Measurements from ENCODE around the gene YOD1. TPM values are rescaled to one million over a fixed set of nuclear protein-coding genes. Genes with fewer than 3 reads are reported as not detected.
A peak's percentile ranks its signal among the peaks of the same experiment; 100 is the strongest.

Gene YOD1
- total RNA-seq, 5 donors from 2014 or later (not counting 1 experiment from before 2014, with no cell fraction given) = 7.8 to 13.5 (median 8.7) TPM

- ChIA-PET CTCF (interaction anchor here (0.6 to 1.7 kb wide), 7 partner anchors 8 to 418 kb away, joined by 3 to 7 read pairs (median 5); partner anchors contain the start of gene PFKFB2 (in 1 of the 2)), POLR2A (interaction anchor here in 1 of 2 donors (0.6 kb wide), 1 partner anchor 28 kb away, joined by 3 read pairs; no protein-coding TSS in a partner anchor)
- no peak overlapping the region for H3K4me3 Mint-ChIP-seq
- Histone ChIP-seq H3K4me1 (ENCODE audit: control insufficient read depth in 1 of 2, extremely low read depth in 1 of 2, insufficient read depth in 2 of 2, low read length in 2 of 2) (peaks cover 0 to 3% of the 10 kb centered on the region in 2 experiments), H3K27ac (ENCODE audit: low read length) (no peak overlapping the region), H3K27me3 (replicated peaks in 1 of 2; ENCODE audit: control insufficient read depth in 2 of 2, extremely low read depth in 1 of 2, insufficient read depth in 2 of 2, low read length in 1 of 2) (peaks cover 0 to 3% of the 10 kb centered on the region in 2 experiments), H3K9me3 (no peaks in the 10 kb centered on the region), H3K4me3 (ENCODE audit: control insufficient read depth in 1 of 2, extremely low read depth in 1 of 2, low read length in 1 of 2) (no peak overlapping the region), H3K36me3 (ENCODE audit: control insufficient read depth in 2 of 2, extremely low read depth in 1 of 2, insufficient read depth in 1 of 2, low read length in 1 of 2) (no peaks in the 10 kb centered on the region)
- DNase-seq (no peak), ATAC-seq (replicated peaks in 1 of 4) (no peak)
- no peaks in the 10 kb centered on the region for H3K9me3 Mint-ChIP-seq
- whole genome bisulfite sequencing (ENCODE audit: insufficient coverage) = no CpG with 5 or more reads among the region's 2 CpGs
- H3K4me1 Mint-ChIP-seq = peaks cover 8 to 13% (median 12%) of the 10 kb centered on the region in 3 donors
- H3K36me3 Mint-ChIP-seq = no peaks in the 10 kb centered on the region
- H3K27me3 Mint-ChIP-seq = peaks cover 3 to 29% of the 10 kb centered on the region in 2 donors
- no peak overlapping the region for H3K27ac Mint-ChIP-seq
These were observed 30.1 kb upstream of the YOD1 start for GRCh38 chr1:207081088-207081487.

- Histone ChIP-seq H3K4me1 (ENCODE audit: control insufficient read depth in 1 of 2, extremely low read depth in 1 of 2, insufficient read depth in 2 of 2, low read length in 2 of 2) (peaks cover 0 to under 1% of the 10 kb centered on the region in 2 experiments), H3K27ac (ENCODE audit: low read length) (no peak overlapping the region), H3K27me3 (replicated peaks in 1 of 2; ENCODE audit: control insufficient read depth in 2 of 2, extremely low read depth in 1 of 2, insufficient read depth in 2 of 2, low read length in 1 of 2) (no peaks in the 10 kb centered on the region), H3K36me3 (ENCODE audit: control insufficient read depth in 2 of 2, extremely low read depth in 1 of 2, insufficient read depth in 1 of 2, low read length in 1 of 2) (no peaks in the 10 kb centered on the region), H3K9me3 (no peaks in the 10 kb centered on the region), H3K4me3 (ENCODE audit: control insufficient read depth in 1 of 2, extremely low read depth in 1 of 2, low read length in 1 of 2) (no peak overlapping the region)
- POLR2A ChIA-PET = no interaction called here
- H3K27ac Mint-ChIP-seq = no peak overlapping the region
- no peaks in the 10 kb centered on the region for H3K9me3 Mint-ChIP-seq
- H3K4me3 Mint-ChIP-seq = no peak overlapping the region
- H3K36me3 Mint-ChIP-seq = no peaks in the 10 kb centered on the region
- H3K27me3 Mint-ChIP-seq = peaks cover 3 to 27% of the 10 kb centered on the region in 2 donors
- CTCF ChIA-PET = interaction anchor here (0.6 to 1.7 kb wide), 8 partner anchors 10 to 551 kb away, joined by 3 to 7 read pairs (median 4); partner anchors contain the start of gene PFKFB2 (in 1 of the 2)
- H3K4me1 Mint-ChIP-seq = peaks cover 3 to 5% (median 5%) of the 10 kb centered on the region in 3 donors
- ATAC-seq (replicated peaks in 1 of 4) (no peak), DNase-seq (no peak)
- 80% methylated on average over 3 of the region's 6 CpGs for whole genome bisulfite sequencing (ENCODE audit: insufficient coverage)
These were observed 28.8 kb upstream of the YOD1 start for GRCh38 chr1:207079706-207080241.

- no peak overlapping the region for H3K4me3 ChIP-seq (ENCODE audit: control insufficient read depth in 1 of 2, extremely low read depth in 1 of 2, low read length in 1 of 2)
- 79% methylated on average over 4 of the region's 11 CpGs for WGBS (ENCODE audit: insufficient coverage)
- H3K4me1 ChIP-seq (ENCODE audit: control insufficient read depth in 1 of 2, extremely low read depth in 1 of 2, insufficient read depth in 2 of 2, low read length in 2 of 2) = no peaks in the 10 kb centered on the region
- POLR2A ChIA-PET = interaction anchor here in 1 of 2 donors (0.6 kb wide), 1 partner anchor 33 kb away, joined by 4 read pairs; no protein-coding TSS in a partner anchor
- H3K27me3 ChIP-seq (replicated peaks in 1 of 2; ENCODE audit: control insufficient read depth in 2 of 2, extremely low read depth in 1 of 2, insufficient read depth in 2 of 2, low read length in 1 of 2) = no peaks in the 10 kb centered on the region
- H3K9me3 ChIP-seq = no peaks in the 10 kb centered on the region
- Mint-ChIP-seq H3K27me3 (peaks cover 0 to 18% of the 10 kb centered on the region in 2 donors), H3K9me3 (no peaks in the 10 kb centered on the region), H3K27ac (no peak overlapping the region), H3K4me1 (peaks cover 0 to 1% (median 0%) of the 10 kb centered on the region in 3 donors), H3K4me3 (no peak overlapping the region), H3K36me3 (no peaks in the 10 kb centered on the region)
- no peaks in the 10 kb centered on the region for H3K36me3 ChIP-seq (ENCODE audit: control insufficient read depth in 2 of 2, extremely low read depth in 1 of 2, insufficient read depth in 1 of 2, low read length in 1 of 2)
- ATAC-seq (replicated peaks in 1 of 4) = no peak
- DNase-seq = no peak
- CTCF ChIA-PET = interaction anchor here (0.6 to 1.7 kb wide), 5 partner anchors 18 to 29 kb away, joined by 3 to 13 read pairs (median 3); partner anchors contain the start of gene PFKFB2 (in 2 of the 2)
- H3K27ac ChIP-seq (ENCODE audit: low read length) = no peak overlapping the region
These were observed 27.6 kb upstream of the YOD1 start for GRCh38 chr1:207078578-207079132.

GRCh38 chr1:207077470-207078377 is 26.7 kb upstream of the YOD1 start:
- H3K27me3 ChIP-seq (replicated peaks in 1 of 2; ENCODE audit: control insufficient read depth in 2 of 2, extremely low read depth in 1 of 2, insufficient read depth in 2 of 2, low read length in 1 of 2) = no peaks in the 10 kb centered on the region
- no peaks in the 10 kb centered on the region for H3K36me3 ChIP-seq (ENCODE audit: control insufficient read depth in 2 of 2, extremely low read depth in 1 of 2, insufficient read depth in 1 of 2, low read length in 1 of 2)
- H3K4me1 ChIP-seq (ENCODE audit: control insufficient read depth in 1 of 2, extremely low read depth in 1 of 2, insufficient read depth in 2 of 2, low read length in 2 of 2) = no peaks in the 10 kb centered on the region
- H3K4me3 ChIP-seq (ENCODE audit: control insufficient read depth in 1 of 2, extremely low read depth in 1 of 2, low read length in 1 of 2) = no peak overlapping the region
- peaks cover 0 to 12% of the 10 kb centered on the region in 2 donors for H3K27me3 Mint-ChIP-seq
- H3K9me3 Mint-ChIP-seq = no peaks in the 10 kb centered on the region
- H3K4me1 Mint-ChIP-seq = peaks cover 0 to 5% (median under 1%) of the 10 kb centered on the region in 3 donors
- H3K27ac ChIP-seq (ENCODE audit: low read length) = no peak overlapping the region
- no peak overlapping the region for H3K27ac Mint-ChIP-seq
- no peaks in the 10 kb centered on the region for H3K9me3 ChIP-seq
- ChIA-PET POLR2A (no interaction called here), CTCF (interaction anchor here (0.6 to 1.6 kb wide), 5 partner anchors 18 to 28 kb away, joined by 3 to 13 read pairs (median 3); partner anchors contain the start of gene PFKFB2 (in 1 of the 2))
- ATAC-seq (replicated peaks in 1 of 4) (peak; percentile 85 to 92 (median 88)), DNase-seq (peak in 34 of 35 experiments; percentile 31 to 88 (median 56))
- peaks cover 4% of the 10 kb centered on the region for H3K36me3 Mint-ChIP-seq
- WGBS (ENCODE audit: insufficient coverage) = 57% methylated on average over 1 of the region's 6 CpGs
- H3K4me3 Mint-ChIP-seq = no peak overlapping the region

- H3K4me1 Mint-ChIP-seq = peaks cover 1 to 10% (median 7%) of the 10 kb centered on the region in 3 donors
- no peak overlapping the region for H3K27ac Mint-ChIP-seq
- DNase-seq (no peak), ATAC-seq (replicated peaks in 1 of 4) (no peak)
- Histone ChIP-seq H3K9me3 (no peaks in the 10 kb centered on the region), H3K36me3 (ENCODE audit: control insufficient read depth in 2 of 2, extremely low read depth in 1 of 2, insufficient read depth in 1 of 2, low read length in 1 of 2) (no peaks in the 10 kb centered on the region), H3K4me3 (ENCODE audit: control insufficient read depth in 1 of 2, extremely low read depth in 1 of 2, low read length in 1 of 2) (no peak overlapping the region), H3K27me3 (replicated peaks in 1 of 2; ENCODE audit: control insufficient read depth in 2 of 2, extremely low read depth in 1 of 2, insufficient read depth in 2 of 2, low read length in 1 of 2) (no peaks in the 10 kb centered on the region), H3K27ac (ENCODE audit: low read length) (no peak overlapping the region), H3K4me1 (ENCODE audit: control insufficient read depth in 1 of 2, extremely low read depth in 1 of 2, insufficient read depth in 2 of 2, low read length in 2 of 2) (peaks cover under 1 to 3% of the 10 kb centered on the region in 2 experiments)
- H3K9me3 Mint-ChIP-seq = no peaks in the 10 kb centered on the region
- ChIA-PET CTCF (interaction anchor here in 1 of 2 donors (0.7 kb wide), 1 partner anchor 27 kb away, joined by 4 read pairs; no protein-coding TSS in a partner anchor), POLR2A (no interaction called here)
- H3K4me3 Mint-ChIP-seq = no peak overlapping the region
- peaks cover 4% of the 10 kb centered on the region for H3K36me3 Mint-ChIP-seq
- WGBS (ENCODE audit: insufficient coverage) = 100% methylated on average over 1 of the region's 1 CpG
- peaks cover 0 to 6% of the 10 kb centered on the region in 2 donors for H3K27me3 Mint-ChIP-seq
These were observed 26.0 kb upstream of the YOD1 start for GRCh38 chr1:207077012-207077411.

Data from T-cell (primary cell).